COLO668 (cell line): ENCODE measurements around the gene AHCYL1.

Experiments used
- DNase-seq: peaks from one replicate; lab custom pipeline; 2025; ENCODE audit not compliant: unreplicated experiment; lab: John Stamatoyannopoulos, UW

AHCYL1 gene

GRCh38 chr1:109975718-109976117 lies 8.8 kb upstream of the AHCYL1 start:
- no peak for DNase-seq

GRCh38 chr1:109976762-109977161 lies 7.8 kb upstream of the AHCYL1 start:
- DNase-seq = no peak

- DNase-seq = no peak
Measured at GRCh38 chr1:109977225-109977624, 7.3 kb upstream of the AHCYL1 start.

GRCh38 chr1:109977657-109978378 lies 6.7 kb upstream of the AHCYL1 start:
- DNase-seq = no peak

GRCh38 chr1:109978761-109979488 lies 5.6 kb upstream of the AHCYL1 start:
- DNase-seq = no peak

- no peak for DNase-seq
Measured at GRCh38 chr1:109979489-109980091, 5.0 kb upstream of the AHCYL1 start.

- DNase-seq = peak; percentile 71
Measured at GRCh38 chr1:109980324-109981003, 4.1 kb upstream of the AHCYL1 start.

GRCh38 chr1:109981004-109981335 lies 3.6 kb upstream of the AHCYL1 start:
- DNase-seq = no peak

- no peak for DNase-seq
Measured at GRCh38 chr1:109983380-109984189, 980 bp upstream of the AHCYL1 start.

GRCh38 chr1:109984190-109984455 lies 442 bp upstream of the AHCYL1 start:
- DNase-seq = no peak

GRCh38 chr1:109985247-109986053 lies 885 bp downstream of the AHCYL1 start:
- peak; percentile 58 for DNase-seq

- DNase-seq = no peak
Measured at GRCh38 chr1:109986054-109986444, 1.5 kb downstream of the AHCYL1 start.

GRCh38 chr1:109988349-109988914 lies 3.9 kb downstream of the AHCYL1 start:
- DNase-seq = no peak

- DNase-seq = no peak
Measured at GRCh38 chr1:109989506-109990301, 5.1 kb downstream of the AHCYL1 start.

- no peak for DNase-seq
Measured at GRCh38 chr1:109990302-109990653, 5.7 kb downstream of the AHCYL1 start.

- DNase-seq = no peak
Measured at GRCh38 chr1:109991400-109991925, 6.9 kb downstream of the AHCYL1 start.

- no peak for DNase-seq
Measured at GRCh38 chr1:109993885-109994284, 9.3 kb downstream of the AHCYL1 start.

- no peak for DNase-seq
Measured at GRCh38 chr1:109994654-109995053, 10.1 kb downstream of the AHCYL1 start.

GRCh38 chr1:109995536-109995935 lies 11.0 kb downstream of the AHCYL1 start:
- no peak for DNase-seq
